ENCODE results near the gene OGFRL1.
"Not testable (repeated sequence)": the region's sequence is repeated elsewhere in the genome, so short reads cannot be mapped to it uniquely, and the experiment has no call there.

OGFRL1 gene

GRCh38 chr6:71288228-71289038, at the start of gene OGFRL1:
OGFRL1 (plus strand) TSS chr6:71288811; CDS start chr6:71288937, 126 bp downstream.
- peak; percentile 31 for DNase-seq

- DNase-seq: no peak
Observed at GRCh38 chr6:71239694-71240093, 48.9 kb upstream of the OGFRL1 start.

- DNase-seq: no peak
Observed at GRCh38 chr6:71245265-71246049, 43.2 kb upstream of the OGFRL1 start.

- DNase-seq: no peak
Observed at GRCh38 chr6:71246596-71246995, 42.0 kb upstream of the OGFRL1 start.

GRCh38 chr6:71248306-71248765, 40.3 kb upstream of the OGFRL1 start:
- DNase-seq: no peak

- DNase-seq: no peak
Observed at GRCh38 chr6:71248878-71249544, 39.6 kb upstream of the OGFRL1 start.

- no peak for DNase-seq
Observed at GRCh38 chr6:71250099-71250602, 38.5 kb upstream of the OGFRL1 start.

GRCh38 chr6:71252410-71252809, 36.2 kb upstream of the OGFRL1 start:
- DNase-seq: no peak

GRCh38 chr6:71252960-71253359, 35.7 kb upstream of the OGFRL1 start:
- no peak for DNase-seq

- no peak for DNase-seq
Observed at GRCh38 chr6:71254323-71254722, 34.3 kb upstream of the OGFRL1 start.

- DNase-seq: no peak
Observed at GRCh38 chr6:71258078-71258866, 30.3 kb upstream of the OGFRL1 start.

- no peak for DNase-seq
Observed at GRCh38 chr6:71259888-71260604, 28.6 kb upstream of the OGFRL1 start.

GRCh38 chr6:71262914-71263313, 25.7 kb upstream of the OGFRL1 start:
- DNase-seq: no peak

GRCh38 chr6:71266392-71266791, 22.2 kb upstream of the OGFRL1 start:
- not testable (repeated sequence) for DNase-seq

- no peak for DNase-seq
Observed at GRCh38 chr6:71268735-71269437, 19.7 kb upstream of the OGFRL1 start.

GRCh38 chr6:71277926-71278600, 10.5 kb upstream of the OGFRL1 start:
- DNase-seq: no peak

GRCh38 chr6:71279321-71279720, 9.3 kb upstream of the OGFRL1 start:
- no peak for DNase-seq

GRCh38 chr6:71279740-71280139, 8.9 kb upstream of the OGFRL1 start:
- DNase-seq: no peak

- no peak for DNase-seq
Observed at GRCh38 chr6:71280701-71281100, 7.9 kb upstream of the OGFRL1 start.

- DNase-seq: no peak
Observed at GRCh38 chr6:71284785-71285184, 3.8 kb upstream of the OGFRL1 start.

All from NCI-H1048 (cell line).